WTC11 (cell line): ENCODE measurements around the gene FCN2. TPM values are rescaled to one million over a fixed set of nuclear protein-coding genes. Genes with fewer than 3 reads are reported as not detected.

Experiments used
- ATAC-seq: fragments of 200-7000 bp; cut with Tn5 transposase; 2 replicates; pipeline ENCODE4 v1.10.0; 2021; ENCODE audit warnings: mild to moderate bottlenecking, moderate library complexity
- CTCF ChIA-PET: fragments of 300-600 bp; sonication (Branson Sonifier 250); formaldehyde crosslinking; loops from one replicate; lab custom pipeline; 2021; ENCODE audit warnings: antibody characterized with exemption; lab: Charles Lee
- POLR2A ChIA-PET: fragments of 350-600 bp; sonication (Branson Sonifier 250); formaldehyde crosslinking; loops from one replicate; lab custom pipeline; 2021; ENCODE audit warnings: antibody characterized with exemption; lab: Charles Lee
- DNase-seq: peaks from one replicate; pipeline ENCODE4 v3.0.0; 2021; ENCODE audit warnings: low spot score
- H3K27ac Mint-ChIP-seq: 2 replicates; pipeline ENCODE4 v1.8.0; 2021; ENCODE audit warnings: mixed read lengths
- H3K27me3 Mint-ChIP-seq: 2 replicates; pipeline ENCODE4 v1.8.0; 2021; ENCODE audit warnings: low read depth, mild to moderate bottlenecking, moderate library complexity, mixed read lengths
- H3K36me3 Mint-ChIP-seq: 2 replicates; pipeline ENCODE4 v1.8.0; 2021; ENCODE audit warnings: mixed read lengths
- H3K4me1 Mint-ChIP-seq: 2 replicates; pipeline ENCODE4 v1.8.0; 2022; ENCODE audit warnings: mixed read lengths
- H3K4me3 Mint-ChIP-seq: 2 replicates; pipeline ENCODE4 v1.8.0; 2021; ENCODE audit warnings: mild to moderate bottlenecking, moderate library complexity, mixed read lengths
- H3K9me3 Mint-ChIP-seq: 2 replicates; pipeline ENCODE4 v1.8.0; 2021; ENCODE audit warnings: mixed read lengths
- ARID4B ChIP-seq: sonication (generic); formaldehyde crosslinking; IDR thresholded peaks from 2 replicates; pipeline ENCODE4 v1.8.0; 2023; ENCODE audit warnings: missing genetic modification reagents, mild to moderate bottlenecking, borderline replicate concordance
- CTCF ChIP-seq: fragments of 200-600 bp; IDR thresholded peaks from 2 replicates; pipeline ENCODE4 v1.8.0; 2022; ENCODE audit warnings: antibody characterized with exemption
- E2F4 ChIP-seq: sonication (generic); formaldehyde crosslinking; IDR thresholded peaks from 2 replicates; pipeline ENCODE4 v1.8.1; 2022; ENCODE audit warnings: low read depth, mild to moderate bottlenecking, moderate library complexity, missing genetic modification reagents, borderline replicate concordance
- ELF4 ChIP-seq: sonication (generic); formaldehyde crosslinking; IDR thresholded peaks from 2 replicates; pipeline ENCODE4 v1.8.1; 2022; ENCODE audit warnings: low read depth, mild to moderate bottlenecking, moderate library complexity, missing genetic modification reagents
- EMX1 ChIP-seq: fragments of 250-450 bp; sonication (Bioruptor Pico); IDR thresholded peaks from 2 replicates; pipeline ENCODE4 v1.8.0; 2021; ENCODE audit warnings: mild to moderate bottlenecking
- ESRRA ChIP-seq: sonication (generic); formaldehyde crosslinking; IDR thresholded peaks from 2 replicates; pipeline ENCODE4 v1.8.1; 2022; ENCODE audit warnings: mild to moderate bottlenecking, missing genetic modification reagents, borderline replicate concordance
- GABPB1 ChIP-seq: sonication (generic); formaldehyde crosslinking; IDR thresholded peaks from 2 replicates; pipeline ENCODE4 v1.8.1; 2023; ENCODE audit warnings: mild to moderate bottlenecking, missing genetic modification reagents
- GTF2I ChIP-seq: fragments of 250-450 bp; sonication (Bioruptor Pico); conservative IDR thresholded peaks from 2 replicates; pipeline ENCODE4 v1.4.0; 2021; ENCODE audit warnings: mild to moderate bottlenecking
- IRF1 ChIP-seq: sonication (generic); formaldehyde crosslinking; IDR thresholded peaks from 2 replicates; pipeline ENCODE4 v1.8.0; 2023; ENCODE audit warnings: missing genetic modification reagents
- JUN ChIP-seq: sonication (generic); formaldehyde crosslinking; IDR thresholded peaks from 2 replicates; pipeline ENCODE4 v1.8.0; 2023; ENCODE audit warnings: mild to moderate bottlenecking, missing genetic modification reagents
- NR2C2 ChIP-seq: sonication (generic); formaldehyde crosslinking; IDR thresholded peaks from 2 replicates; pipeline ENCODE4 v1.8.0; 2022; ENCODE audit warnings: mild to moderate bottlenecking, missing genetic modification reagents
- RELA ChIP-seq: sonication (generic); formaldehyde crosslinking; IDR thresholded peaks from 2 replicates; pipeline ENCODE4 v1.8.1; 2022; ENCODE audit warnings: missing genetic modification reagents, mild to moderate bottlenecking, borderline replicate concordance
- SMAD4 ChIP-seq: sonication (generic); formaldehyde crosslinking; IDR thresholded peaks from 2 replicates; pipeline ENCODE4 v1.8.0; 2022; ENCODE audit warnings: mild to moderate bottlenecking, missing genetic modification reagents
- SP1 ChIP-seq: sonication (generic); formaldehyde crosslinking; conservative IDR thresholded peaks from 2 replicates; pipeline ENCODE4 v1.8.1; 2022; ENCODE audit warnings: missing genetic modification reagents
- STAT6 ChIP-seq: sonication (generic); formaldehyde crosslinking; conservative IDR thresholded peaks from 2 replicates; pipeline ENCODE4 v1.8.1; 2023; ENCODE audit warnings: mild to moderate bottlenecking, low read depth, missing genetic modification reagents, moderate library complexity
- TCF7 ChIP-seq: sonication (generic); formaldehyde crosslinking; IDR thresholded peaks from 2 replicates; pipeline ENCODE4 v1.8.0; 2022; ENCODE audit warnings: mild to moderate bottlenecking, low read depth, missing genetic modification reagents, moderate library complexity
- TP53 ChIP-seq: sonication (generic); formaldehyde crosslinking; IDR thresholded peaks from 2 replicates; pipeline ENCODE4 v1.8.1; 2023; ENCODE audit warnings: mild to moderate bottlenecking, missing genetic modification reagents
- ZMAT4 ChIP-seq: fragments of 250-450 bp; sonication (Bioruptor Pico); IDR thresholded peaks from 2 replicates; pipeline ENCODE4 v1.9.0; 2021; ENCODE audit warnings: mild to moderate bottlenecking
- ZNF416 ChIP-seq: fragments of 250-450 bp; sonication (Bioruptor Pico); IDR thresholded peaks from 2 replicates; pipeline ENCODE4 v1.9.0; 2021; ENCODE audit warnings: mild to moderate bottlenecking, inconsistent platforms
- ZSCAN18 ChIP-seq: fragments of 250-450 bp; sonication (Bioruptor Pico); IDR thresholded peaks from 2 replicates; pipeline ENCODE4 v2.1.2; 2022; ENCODE audit warnings: mild to moderate bottlenecking, moderate library complexity
- total RNA-seq: library from RNA; stranded (reverse); gene quantifications from 3 replicates; pipeline ENCODE4 v1.2.3, GENCODE V29; 2021

The FCN2 gene
- total RNA-seq, 1 experiment from 2014 or later, result not detected

GRCh38 chr9:134885001-134885678 lies 4.5 kb downstream of the FCN2 start:
- no peak overlapping the region for H3K27ac Mint-ChIP-seq
- ChIA-PET POLR2A (no interaction called here), CTCF (no interaction called here)
- H3K4me3 Mint-ChIP-seq, result no peak overlapping the region
- no peak for DNase-seq
- no peak for ATAC-seq
- H3K27me3 Mint-ChIP-seq, result no peaks in the 10 kb centered on the region; the same call in 1 of the 2 replicates
- H3K4me1 Mint-ChIP-seq, result no peaks in the 10 kb centered on the region
- H3K9me3 Mint-ChIP-seq, result no peaks in the 10 kb centered on the region
- H3K36me3 Mint-ChIP-seq, result no peaks in the 10 kb centered on the region
- TF ChIP-seq GTF2I (CRISPR knock-in tag) (no peak), JUN (CRISPR knock-in tag) (no peak), SMAD4 (CRISPR knock-in tag) (no peak), GABPB1 (CRISPR knock-in tag) (no peak), ZMAT4 (CRISPR knock-in tag) (no peak), NR2C2 (no peak), ARID4B (no peak), IRF1 (no peak), TCF7 (no peak), E2F4 (CRISPR knock-in tag) (no peak), ZNF416 (no peak), ESRRA (CRISPR knock-in tag) (no peak), CTCF (no peak), STAT6 (CRISPR knock-in tag) (no peak), ZSCAN18 (CRISPR knock-in tag) (no peak), TP53 (no peak), ELF4 (CRISPR knock-in tag) (no peak), EMX1 (CRISPR knock-in tag) (no peak), RELA (CRISPR knock-in tag) (no peak), SP1 (CRISPR knock-in tag) (no peak)
